GM19043 (cell line): Measurements from ENCODE around the gene SCEL.
A peak's percentile ranks its signal among the peaks of the same experiment; 100 is the strongest.
"Not testable (repeated sequence)": the region's sequence is repeated elsewhere in the genome, so short reads cannot be mapped to it uniquely, and the experiment has no call there.

ENCODE experiments used
- ATAC-seq: cut with Tn5 transposase; IDR thresholded peaks from one replicate; pipeline ENCODE4 v1.9.1; 2021; ENCODE audit warnings: low read depth; ENCODE audit not compliant: unreplicated experiment

Gene SCEL

GRCh38 chr13:77535448-77535847, at the start of gene SCEL:
TSS of gene SCEL (plus strand) at chr13:77535706. CDS start at chr13:77555876, 20,170 bp downstream.
- ATAC-seq: no peak

- no peak for ATAC-seq
These were observed 45.8 kb upstream of the SCEL start for GRCh38 chr13:77489566-77490337.

- ATAC-seq: peak; percentile 68
These were observed 42.5 kb upstream of the SCEL start for GRCh38 chr13:77492982-77493381.

- ATAC-seq: no peak
These were observed 41.3 kb upstream of the SCEL start for GRCh38 chr13:77494226-77494625.

- ATAC-seq: no peak
These were observed 38.2 kb upstream of the SCEL start for GRCh38 chr13:77497350-77497749.

- ATAC-seq: no peak
These were observed 37.7 kb upstream of the SCEL start for GRCh38 chr13:77497835-77498234.

GRCh38 chr13:77502104-77502720, 33.3 kb upstream of the SCEL start:
- peak; percentile 94 for ATAC-seq

- no peak for ATAC-seq
These were observed 32.1 kb upstream of the SCEL start for GRCh38 chr13:77503398-77503797.

- ATAC-seq: no peak
These were observed 28.6 kb upstream of the SCEL start for GRCh38 chr13:77506874-77507273.

GRCh38 chr13:77507931-77508776, 27.4 kb upstream of the SCEL start:
- ATAC-seq: no peak

- ATAC-seq: no peak
These were observed 26.4 kb upstream of the SCEL start for GRCh38 chr13:77508959-77509620.

GRCh38 chr13:77510156-77510555, 25.4 kb upstream of the SCEL start:
- no peak for ATAC-seq

GRCh38 chr13:77511552-77511951, 24.0 kb upstream of the SCEL start:
- ATAC-seq: no peak

GRCh38 chr13:77513719-77514335, 21.7 kb upstream of the SCEL start:
- peak; percentile 78 for ATAC-seq

GRCh38 chr13:77514336-77514726, 21.2 kb upstream of the SCEL start:
- peak; percentile 77 for ATAC-seq

- no peak for ATAC-seq
These were observed 19.7 kb upstream of the SCEL start for GRCh38 chr13:77515785-77516184.

GRCh38 chr13:77516342-77516789, 19.1 kb upstream of the SCEL start:
- no peak for ATAC-seq

GRCh38 chr13:77518266-77518665, 17.2 kb upstream of the SCEL start:
- ATAC-seq: no peak

GRCh38 chr13:77519396-77519795, 16.1 kb upstream of the SCEL start:
- ATAC-seq: not testable (repeated sequence)

- ATAC-seq: no peak
These were observed 15.7 kb upstream of the SCEL start for GRCh38 chr13:77519808-77520207.
